GM12878 (cell line): ENCODE data around the gene CCDC172. TPM values are rescaled to one million over a fixed set of nuclear protein-coding genes. Genes with fewer than 3 reads are reported as not detected.

Experiments
- ATAC-seq: fragments of 200-7000 bp; cut with Tn5 transposase; 3 replicates; pipeline ENCODE4 v1.9.1; 2020; ENCODE audit warnings: mild to moderate bottlenecking, moderate library complexity
- BruUV-seq: library from RNA; stranded (reverse); fragments of 400-500 nt; replicated peaks from 2 replicates; lab custom pipeline; 2021; lab: Mats Ljungman, UMichigan
- CTCF ChIA-PET: fragments of 300-600 bp; sonication (Branson Sonifier 250); formaldehyde crosslinking; extraction: SDS; loops from one replicate; lab custom pipeline; 2021; ENCODE audit warnings: inconsistent platforms; lab: Yijun Ruan, JAX
- POLR2A ChIA-PET: fragments of 350-600 bp; formaldehyde crosslinking; extraction: SDS; loops from one replicate; lab custom pipeline; 2021; ENCODE audit warnings: inconsistent platforms; lab: Charles Lee
- RAD21 ChIA-PET: fragments of 300-600 bp; sonication (Branson Sonifier 250); formaldehyde crosslinking; loops from one replicate; lab custom pipeline; 2023; ENCODE audit warnings: antibody characterized with exemption; ENCODE audit not compliant: unreplicated experiment; lab: Charles Lee
- SMC1A ChIA-PET: fragments of 300-600 bp; sonication (Branson Sonifier 250); formaldehyde crosslinking; loops from one replicate; lab custom pipeline; 2023; ENCODE audit not compliant: unreplicated experiment, uncharacterized antibody; lab: Charles Lee
- DNase-seq: peaks from one replicate; pipeline ENCODE4 v3.0.0-alpha.2; 2011; ENCODE audit warnings: low read depth, low spot score
- FAIRE-seq: peaks from 3 replicates; lab custom pipeline; 2011; peaks lifted over from hg19 to GRCh38; lab: Jason Lieb, UNC
- H2AFZ ChIP-seq: 2 replicates; pipeline ENCODE4 v1.6.0; 2011; ENCODE audit warnings: low read depth, low read length, control low read depth; ENCODE audit not compliant: control insufficient read depth
- H3K27ac ChIP-seq: 2 replicates; pipeline ENCODE4 v1.5.1; 2011; ENCODE audit warnings: control low read depth; ENCODE audit not compliant: control insufficient read depth, insufficient read depth
- H3K27me3 ChIP-seq, 2 experiments: replicated peaks in 1 of 2; 2 replicates each; pipeline versions ENCODE4 v1.6.0 to v1.6.1; 2011; ENCODE audit warnings: low read length in 1 of 2; ENCODE audit not compliant: control insufficient read depth in 2 of 2, insufficient read depth in 2 of 2
- H3K36me3 ChIP-seq, 2 experiments: 2 replicates each; pipeline ENCODE4 v1.5.1; 2011; ENCODE audit warnings: low read length in 1 of 2; ENCODE audit not compliant: control insufficient read depth in 2 of 2, insufficient read depth in 2 of 2
- H3K4me1 ChIP-seq: 2 replicates; pipeline ENCODE4 v1.6.1; 2011; ENCODE audit warnings: mild to moderate bottlenecking, low read length, moderate library complexity, mixed read lengths; ENCODE audit not compliant: control insufficient read depth, insufficient read depth
- H3K4me2 ChIP-seq: 2 replicates; pipeline ENCODE4 v1.6.0; 2011; ENCODE audit warnings: control low read depth; ENCODE audit not compliant: control insufficient read depth, insufficient read depth
- H3K4me3 ChIP-seq: fragments of 200-600 bp; sonication (generic); 2 replicates; pipeline ENCODE4 v1.5.1; 2016
- H3K79me2 ChIP-seq: 2 replicates; pipeline ENCODE4 v1.6.0; 2011; ENCODE audit warnings: low read length; ENCODE audit not compliant: control insufficient read depth, insufficient read depth
- H3K9ac ChIP-seq: 2 replicates; pipeline ENCODE4 v1.8.0; 2011; ENCODE audit warnings: low read length, control low read depth, mixed read lengths; ENCODE audit not compliant: control insufficient read depth, insufficient read depth
- H3K9me3 ChIP-seq: replicated peaks from 3 replicates; pipeline ENCODE4 v1.5.1; 2011; ENCODE audit warnings: mild to moderate bottlenecking, low read length; ENCODE audit not compliant: control insufficient read depth, insufficient read depth
- H4K20me1 ChIP-seq: 2 replicates; pipeline ENCODE4 v1.6.0; 2011; ENCODE audit not compliant: control insufficient read depth, insufficient read depth
- BACH1 ChIP-seq: fragments of 450-650 bp; IDR thresholded peaks from 2 replicates; pipeline ENCODE4 v1.6.1; 2017; ENCODE audit warnings: mild to moderate bottlenecking, borderline replicate concordance
- BMI1 ChIP-seq: fragments of 450-650 bp; IDR thresholded peaks from 2 replicates; pipeline ENCODE4 v1.6.1; 2016; ENCODE audit warnings: mild to moderate bottlenecking, moderate library complexity, borderline replicate concordance
- BRCA1 ChIP-seq: IDR thresholded peaks from 2 replicates; pipeline ENCODE4 v1.6.1; 2011; ENCODE audit warnings: low read depth, low read length, improper control_type of control experiment
- CBX3 ChIP-seq: fragments of 200-600 bp; sonication (generic); IDR thresholded peaks from 2 replicates; pipeline ENCODE4 v1.6.1; 2016; ENCODE audit warnings: low read depth, borderline replicate concordance
- E4F1 ChIP-seq: fragments of 450-650 bp; IDR thresholded peaks from 2 replicates; pipeline ENCODE4 v1.6.1; 2018; ENCODE audit warnings: borderline replicate concordance, mild to moderate bottlenecking; ENCODE audit not compliant: partially characterized antibody
- HDGF ChIP-seq: fragments of 450-650 bp; IDR thresholded peaks from 2 replicates; pipeline ENCODE4 v1.6.1; 2016; ENCODE audit warnings: antibody characterized with exemption
- KDM1A ChIP-seq: fragments of 200-600 bp; sonication (generic); IDR thresholded peaks from 2 replicates; pipeline ENCODE4 v1.6.1; 2016; ENCODE audit warnings: borderline replicate concordance
- KLF5 ChIP-seq: fragments of 450-650 bp; IDR thresholded peaks from 2 replicates; pipeline ENCODE4 v1.6.1; 2014; ENCODE audit warnings: mild to moderate bottlenecking; ENCODE audit not compliant: partially characterized antibody
- MAX ChIP-seq: IDR thresholded peaks from 2 replicates; pipeline ENCODE4 v1.6.1; 2012; ENCODE audit warnings: low read depth, low read length, improper control_type of control experiment
- RB1 ChIP-seq: fragments of 450-650 bp; formaldehyde crosslinking; IDR thresholded peaks from 2 replicates; pipeline ENCODE4 v1.6.1; 2017; ENCODE audit warnings: mild to moderate bottlenecking, borderline replicate concordance
- SUZ12 ChIP-seq: fragments of 200-600 bp; sonication (generic); IDR thresholded peaks from one replicate; pipeline ENCODE4 v1.6.1; 2018; ENCODE audit warnings: antibody characterized with exemption, mild to moderate bottlenecking; ENCODE audit not compliant: unreplicated experiment
- USF2 ChIP-seq: IDR thresholded peaks from 2 replicates; pipeline ENCODE4 v1.6.1; 2011; ENCODE audit warnings: low read depth, low read length, improper control_type of control experiment, borderline replicate concordance
- ZNF687 ChIP-seq: fragments of 450-650 bp; IDR thresholded peaks from 2 replicates; pipeline ENCODE4 v1.6.1; 2017; ENCODE audit warnings: mild to moderate bottlenecking, moderate library complexity
- WGBS: methylation state at CpG from one replicate; pipeline ENCODE4 v1.1.6; 2016; ENCODE audit warnings: low lambda C conversion rate; ENCODE audit not compliant: insufficient replicate concordance, insufficient coverage; ENCODE audit errors: missing lambda C conversion rate; 5-methylcytosine and 5-hydroxymethylcytosine counted together
- in situ Hi-C: fragments of 300-500 bp; cut with MboI; formaldehyde crosslinking; loops from 9 replicates; pipeline ENCODE4 v1.14.3; 2018; ENCODE audit warnings: mixed read lengths
- intact Hi-C: fragments of 100-400 bp; cut with micrococcal nuclease; formaldehyde crosslinking; loops from one replicate; pipeline ENCODE4 v1.14.2; 2022; ENCODE audit not compliant: unreplicated experiment
- polyA plus RNA-seq, 11 experiments: library from polyadenylated mRNA; depleted of rRNA in 4 of 11; unstranded in 6 of 11; stranded (reverse) in 5 of 11; fragments of >200 nt; fragmentation: Nextera tagmentation in 4 of 11; fragmentation: Illumina TruSeq in 1 of 11; extraction: Ambion mirVana in 4 of 11; extraction: Trizol in 1 of 11; gene quantifications; 1 replicate in 1 of 11; 2 replicates in 10 of 11; pipeline versions ENCODE4 v1.2.1 to v1.2.3, GENCODE V29; 2011 to 2016; ENCODE audit warnings: inconsistent platforms in 2 of 11, missing spikeins in 2 of 11, low read depth in 1 of 11
- total RNA-seq, 4 experiments: library from RNA; depleted of rRNA in 3 of 4; stranded (reverse); fragments of >200 nt in 3 of 4; fragmentation: Illumina TruSeq in 1 of 4; extraction: Trizol in 1 of 4; gene quantifications; 2 replicates each; pipeline versions ENCODE4 v1.2.1 to v1.2.3, GENCODE V29; 2013 to 2021
- TF ChIP-seq, protein P1 (sequence below): fragments of 450-650 bp; IDR thresholded peaks from 2 replicates; pipeline ENCODE4 v1.6.1; 2017; ENCODE audit warnings: borderline replicate concordance

The CCDC172 gene
- total and polyA plus RNA-seq, 10 of the 15 experiments (the other 5 are each of a cell fraction or from before 2014, with no cell fraction given), result not detected

- Histone ChIP-seq H3K4me1 (no peaks in the 10 kb centered on the region), H3K4me2 (no peak overlapping the region), H3K9me3 (no peaks in the 10 kb centered on the region), H3K79me2 (no peaks in the 10 kb centered on the region), H3K27ac (no peak overlapping the region), H4K20me1 (no peaks in the 10 kb centered on the region), H2AFZ (no peak overlapping the region), H3K9ac (no peak overlapping the region), H3K4me3 (no peak overlapping the region), H3K36me3 (no peaks in the 10 kb centered on the region), H3K27me3 (no peaks in the 10 kb centered on the region)
- TF ChIP-seq KDM1A, result no peak
- no peak for TF ChIP-seq BMI1
- no peak for TF ChIP-seq BACH1
- no peak for TF ChIP-seq KLF5
- no peak for TF ChIP-seq ZNF687
- no peak for TF ChIP-seq SUZ12
- TF ChIP-seq E4F1, result no peak
- no peak for TF ChIP-seq USF2
- no peak for TF ChIP-seq HDGF
- no peak for TF ChIP-seq MAX
- no peak for TF ChIP-seq RB1
- TF ChIP-seq, protein P1, sequence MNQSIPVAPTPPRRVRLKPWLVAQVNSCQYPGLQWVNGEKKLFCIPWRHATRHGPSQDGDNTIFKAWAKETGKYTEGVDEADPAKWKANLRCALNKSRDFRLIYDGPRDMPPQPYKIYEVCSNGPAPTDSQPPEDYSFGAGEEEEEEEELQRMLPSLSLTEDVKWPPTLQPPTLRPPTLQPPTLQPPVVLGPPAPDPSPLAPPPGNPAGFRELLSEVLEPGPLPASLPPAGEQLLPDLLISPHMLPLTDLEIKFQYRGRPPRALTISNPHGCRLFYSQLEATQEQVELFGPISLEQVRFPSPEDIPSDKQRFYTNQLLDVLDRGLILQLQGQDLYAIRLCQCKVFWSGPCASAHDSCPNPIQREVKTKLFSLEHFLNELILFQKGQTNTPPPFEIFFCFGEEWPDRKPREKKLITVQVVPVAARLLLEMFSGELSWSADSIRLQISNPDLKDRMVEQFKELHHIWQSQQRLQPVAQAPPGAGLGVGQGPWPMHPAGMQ, result no peak
- no peak for TF ChIP-seq BRCA1
- TF ChIP-seq CBX3, result no peak
- ChIA-PET RAD21 (no interaction called here), POLR2A (no interaction called here), SMC1A (no interaction called here), CTCF (no interaction called here)
- 36% methylated on average over 3 of the region's 3 CpGs for WGBS
- in situ Hi-C loops (no loop called here), intact Hi-C loops (no loop called here)
- BruUV-seq, result no TSS peak
- FAIRE-seq, result no peak
- ATAC-seq, result no peak
- no peak for DNase-seq
Observed at GRCh38 chr10:116298586-116298985, 25.7 kb upstream of the CCDC172 start.
